D721Med (cell line): ENCODE measurements around the gene APOBEC4.

Experiments used
- DNase-seq: peaks from one replicate; pipeline ENCODE4 v3.0.0; 2011; ENCODE audit warnings: low spot score; ENCODE audit not compliant: insufficient read length
- FAIRE-seq: peaks from 2 replicates; lab custom pipeline; 2011; peaks lifted over from hg19 to GRCh38; lab: Jason Lieb, UNC
- CTCF ChIP-seq: IDR thresholded peaks from 2 replicates; pipeline ENCODE4 v1.5.1; 2012; ENCODE audit warnings: mild to moderate bottlenecking, control low read depth; ENCODE audit not compliant: insufficient read depth; ENCODE audit errors: missing control alignments

APOBEC4 gene

GRCh38 chr1:183609759-183610452 lies 43.2 kb downstream of the APOBEC4 start:
- TF ChIP-seq CTCF: no peak
- FAIRE-seq (no peak), DNase-seq (no peak)

GRCh38 chr1:183609313-183609712 lies 43.8 kb downstream of the APOBEC4 start:
- peak; percentile 47 for TF ChIP-seq CTCF
- FAIRE-seq: no peak
- no peak for DNase-seq

GRCh38 chr1:183607322-183607980 lies 45.7 kb downstream of the APOBEC4 start:
- no peak for DNase-seq
- TF ChIP-seq CTCF: no peak
- no peak for FAIRE-seq

- no peak for TF ChIP-seq CTCF
- no peak for FAIRE-seq
These were observed 47.2 kb downstream of the APOBEC4 start for GRCh38 chr1:183605904-183606303.

GRCh38 chr1:183604815-183605214 lies 48.3 kb downstream of the APOBEC4 start:
- TF ChIP-seq CTCF: no peak
- FAIRE-seq (no peak), DNase-seq (no peak)

More at GRCh38 chr1:183605904-183606303, 47.2 kb downstream of the APOBEC4 start:
- no peak for DNase-seq

- no peak for TF ChIP-seq CTCF
- FAIRE-seq (no peak), DNase-seq (no peak)
These were observed 48.9 kb downstream of the APOBEC4 start for GRCh38 chr1:183604038-183604808.

- no peak for FAIRE-seq
- TF ChIP-seq CTCF: no peak
- no peak for DNase-seq
These were observed 50.6 kb downstream of the APOBEC4 start for GRCh38 chr1:183602510-183602909.
